ENCODE data around the gene HIVEP1. TPM values are rescaled to one million over a fixed set of nuclear protein-coding genes. Genes with fewer than 3 reads are reported as not detected.
A peak's percentile ranks its signal among the peaks of the same experiment; 100 is the strongest.

The HIVEP1 gene
- total RNA-seq, 2 donors from 2014 or later = 22.3 to 34.4 TPM

- peak; percentile 71 for ATAC-seq (ENCODE audit: insufficient number of reproducible peaks, low FRiP score, low read depth)
- Histone ChIP-seq H3K9me3 (no peaks in the 10 kb centered on the region), H3K4me3 (peak overlapping the region; percentile 80), H3K27ac (peak overlapping the region in 1 of 2 donors; percentile 94), H3K4me1 (ENCODE audit: control insufficient read depth in 1 of 2, low read depth in 2 of 2) (peaks cover 14 to 37% of the 10 kb centered on the region in 2 donors), H3K27me3 (replicated peaks; ENCODE audit: insufficient read depth) (no peaks in the 10 kb centered on the region), H3K36me3 (no peaks in the 10 kb centered on the region)
- DNase-seq (ENCODE audit: low spot score) = peak; percentile 93
- TF ChIP-seq, protein P1, sequence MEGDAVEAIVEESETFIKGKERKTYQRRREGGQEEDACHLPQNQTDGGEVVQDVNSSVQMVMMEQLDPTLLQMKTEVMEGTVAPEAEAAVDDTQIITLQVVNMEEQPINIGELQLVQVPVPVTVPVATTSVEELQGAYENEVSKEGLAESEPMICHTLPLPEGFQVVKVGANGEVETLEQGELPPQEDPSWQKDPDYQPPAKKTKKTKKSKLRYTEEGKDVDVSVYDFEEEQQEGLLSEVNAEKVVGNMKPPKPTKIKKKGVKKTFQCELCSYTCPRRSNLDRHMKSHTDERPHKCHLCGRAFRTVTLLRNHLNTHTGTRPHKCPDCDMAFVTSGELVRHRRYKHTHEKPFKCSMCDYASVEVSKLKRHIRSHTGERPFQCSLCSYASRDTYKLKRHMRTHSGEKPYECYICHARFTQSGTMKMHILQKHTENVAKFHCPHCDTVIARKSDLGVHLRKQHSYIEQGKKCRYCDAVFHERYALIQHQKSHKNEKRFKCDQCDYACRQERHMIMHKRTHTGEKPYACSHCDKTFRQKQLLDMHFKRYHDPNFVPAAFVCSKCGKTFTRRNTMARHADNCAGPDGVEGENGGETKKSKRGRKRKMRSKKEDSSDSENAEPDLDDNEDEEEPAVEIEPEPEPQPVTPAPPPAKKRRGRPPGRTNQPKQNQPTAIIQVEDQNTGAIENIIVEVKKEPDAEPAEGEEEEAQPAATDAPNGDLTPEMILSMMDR (IDR thresholded peaks at IDR 0.05) = no peak
These were observed 655 bp upstream of the HIVEP1 start for GRCh38 chr6:12011276-12012037.

- peak overlapping the region; percentile 80 for H3K4me3 ChIP-seq
- H3K36me3 ChIP-seq = no peaks in the 10 kb centered on the region
- peaks cover 14 to 37% of the 10 kb centered on the region in 2 donors for H3K4me1 ChIP-seq (ENCODE audit: control insufficient read depth in 1 of 2, low read depth in 2 of 2)
- H3K27me3 ChIP-seq (replicated peaks; ENCODE audit: insufficient read depth) = no peaks in the 10 kb centered on the region
- H3K9me3 ChIP-seq = no peaks in the 10 kb centered on the region
- H3K27ac ChIP-seq = peak overlapping the region; percentile 73 to 78
- peak; percentile 21 for DNase-seq (ENCODE audit: low spot score)
- TF ChIP-seq, protein P1 (IDR thresholded peaks at IDR 0.05) = no peak
- no peak for ATAC-seq (ENCODE audit: insufficient number of reproducible peaks, low FRiP score, low read depth)
These were observed 620 bp downstream of the HIVEP1 start for GRCh38 chr6:12012558-12013306.

GRCh38 chr6:12013307-12013719 is 1.2 kb downstream of the HIVEP1 start:
- TF ChIP-seq, protein P1 (IDR thresholded peaks at IDR 0.05) = no peak
- H3K4me1 ChIP-seq (ENCODE audit: control insufficient read depth in 1 of 2, low read depth in 2 of 2) = peaks cover 14 to 31% of the 10 kb centered on the region in 2 donors
- H3K9me3 ChIP-seq = no peaks in the 10 kb centered on the region
- ATAC-seq (ENCODE audit: insufficient number of reproducible peaks, low FRiP score, low read depth) = no peak
- H3K27me3 ChIP-seq (replicated peaks; ENCODE audit: insufficient read depth) = no peaks in the 10 kb centered on the region
- no peaks in the 10 kb centered on the region for H3K36me3 ChIP-seq
- H3K27ac ChIP-seq = peak overlapping the region; percentile 73 to 78
- DNase-seq (ENCODE audit: low spot score) = no peak
- peak overlapping the region; percentile 80 for H3K4me3 ChIP-seq

DNA sequence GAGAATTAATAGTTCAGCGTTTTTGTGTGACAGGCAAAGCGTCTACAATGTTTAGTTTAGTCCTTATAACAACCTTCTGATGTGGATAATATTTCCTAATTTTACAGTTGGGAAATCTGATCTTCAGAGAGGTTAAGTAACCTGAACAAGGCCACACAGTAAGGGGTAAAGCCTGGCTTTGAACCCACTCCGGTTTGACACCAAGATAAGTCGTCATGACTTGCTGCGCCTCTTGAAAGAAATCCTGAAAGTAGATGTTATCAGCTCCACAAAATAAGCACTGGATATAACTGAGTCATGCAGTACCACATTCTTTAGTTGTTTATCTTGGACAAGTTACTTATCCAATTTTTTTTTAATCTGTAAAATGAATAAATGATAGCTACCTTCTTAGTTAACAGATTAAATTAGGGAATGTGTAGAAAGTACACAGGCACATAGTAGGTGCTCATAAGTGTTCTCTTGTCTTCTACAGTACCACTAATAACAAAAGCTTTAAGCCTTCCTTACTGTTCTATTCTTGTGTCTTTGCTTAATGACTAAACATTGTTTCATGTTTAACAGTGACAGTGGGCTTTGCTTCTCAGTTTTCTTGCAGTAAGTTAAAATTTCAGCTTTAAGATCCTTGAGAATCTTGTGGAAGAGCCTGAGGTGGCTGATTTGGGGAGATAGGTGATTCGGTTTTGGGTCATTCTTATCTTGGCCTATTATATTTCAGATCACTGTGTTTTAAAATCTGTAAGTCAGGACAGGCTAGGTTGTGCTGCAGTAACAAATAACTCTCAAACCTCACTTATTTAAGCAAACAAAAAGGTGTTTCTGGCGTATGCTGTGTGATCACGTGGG is 2.1 kb downstream of the HIVEP1 start:
- H3K27me3 ChIP-seq (replicated peaks; ENCODE audit: insufficient read depth) = no peaks in the 10 kb centered on the region
- no peak for DNase-seq (ENCODE audit: low spot score)
- H3K36me3 ChIP-seq = no peaks in the 10 kb centered on the region
- no peaks in the 10 kb centered on the region for H3K9me3 ChIP-seq
- TF ChIP-seq, protein P1 (IDR thresholded peaks at IDR 0.05) = no peak
- peak overlapping the region; percentile 80 for H3K4me3 ChIP-seq
- H3K4me1 ChIP-seq (ENCODE audit: control insufficient read depth in 1 of 2, low read depth in 2 of 2) = peaks cover 14 to 29% of the 10 kb centered on the region in 2 donors
- no peak for ATAC-seq (ENCODE audit: insufficient number of reproducible peaks, low FRiP score, low read depth)
- H3K27ac ChIP-seq = peak overlapping the region; percentile 6 to 73

GRCh38 chr6:12014873-12015149 is 2.7 kb downstream of the HIVEP1 start:
- TF ChIP-seq, protein P1 (IDR thresholded peaks at IDR 0.05) = no peak
- no peak overlapping the region for H3K4me3 ChIP-seq
- H3K27me3 ChIP-seq (replicated peaks; ENCODE audit: insufficient read depth) = no peaks in the 10 kb centered on the region
- DNase-seq (ENCODE audit: low spot score) (no peak), ATAC-seq (ENCODE audit: insufficient number of reproducible peaks, low FRiP score, low read depth) (no peak)
- no peaks in the 10 kb centered on the region for H3K36me3 ChIP-seq
- no peaks in the 10 kb centered on the region for H3K9me3 ChIP-seq
- peak overlapping the region; percentile 6 to 73 for H3K27ac ChIP-seq
- H3K4me1 ChIP-seq (ENCODE audit: control insufficient read depth in 1 of 2, low read depth in 2 of 2) = peaks cover 12 to 25% of the 10 kb centered on the region in 2 donors
